HG03025 (cell line): Measurements from ENCODE around the gene ASPHD2.
"Not testable (repeated sequence)": the region's sequence is repeated elsewhere in the genome, so short reads cannot be mapped to it uniquely, and the experiment has no call there.

Experiments
- ATAC-seq: cut with Tn5 transposase; IDR thresholded peaks from one replicate; pipeline ENCODE4 v1.9.1; 2021; ENCODE audit warnings: mild to moderate bottlenecking, moderate library complexity; ENCODE audit not compliant: unreplicated experiment, low FRiP score

ASPHD2 gene

GRCh38 chr22:26428515-26429457, at the start of gene ASPHD2:
TSS of gene ASPHD2 (plus strand) at chr22:26429260. CDS start at chr22:26433616, 4,356 bp downstream.
- ATAC-seq: peak; percentile 63

- ATAC-seq: no peak
These were observed 48.8 kb upstream of the ASPHD2 start for GRCh38 chr22:26380072-26380830.

GRCh38 chr22:26382782-26383181, 46.3 kb upstream of the ASPHD2 start:
- ATAC-seq: no peak

GRCh38 chr22:26383968-26384556, 45.0 kb upstream of the ASPHD2 start:
- no peak for ATAC-seq

- no peak for ATAC-seq
These were observed 43.9 kb upstream of the ASPHD2 start for GRCh38 chr22:26385164-26385563.

- no peak for ATAC-seq
These were observed 39.9 kb upstream of the ASPHD2 start for GRCh38 chr22:26389125-26389524.

- no peak for ATAC-seq
These were observed 38.0 kb upstream of the ASPHD2 start for GRCh38 chr22:26391091-26391490.

GRCh38 chr22:26391623-26392022, 37.4 kb upstream of the ASPHD2 start:
- no peak for ATAC-seq

GRCh38 chr22:26393929-26394328, 35.1 kb upstream of the ASPHD2 start:
- ATAC-seq: no peak

- no peak for ATAC-seq
These were observed 34.3 kb upstream of the ASPHD2 start for GRCh38 chr22:26394777-26395176.

- no peak for ATAC-seq
These were observed 33.1 kb upstream of the ASPHD2 start for GRCh38 chr22:26395926-26396325.

GRCh38 chr22:26398741-26399153, 30.3 kb upstream of the ASPHD2 start:
- ATAC-seq: no peak

GRCh38 chr22:26399289-26399688, 29.8 kb upstream of the ASPHD2 start:
- no peak for ATAC-seq

GRCh38 chr22:26401726-26402125, 27.3 kb upstream of the ASPHD2 start:
- ATAC-seq: no peak

GRCh38 chr22:26404851-26405421, 24.1 kb upstream of the ASPHD2 start:
- no peak for ATAC-seq

- ATAC-seq: no peak
These were observed 22.9 kb upstream of the ASPHD2 start for GRCh38 chr22:26406118-26406517.

GRCh38 chr22:26408562-26409220, 20.4 kb upstream of the ASPHD2 start:
- ATAC-seq: not testable (repeated sequence)

- no peak for ATAC-seq
These were observed 19.2 kb upstream of the ASPHD2 start for GRCh38 chr22:26409719-26410335.

GRCh38 chr22:26410386-26410785, 18.7 kb upstream of the ASPHD2 start:
- ATAC-seq: no peak

- ATAC-seq: no peak
These were observed 14.7 kb upstream of the ASPHD2 start for GRCh38 chr22:26414347-26414746.
